ENCODE data around the gene DSE.

DNA sequence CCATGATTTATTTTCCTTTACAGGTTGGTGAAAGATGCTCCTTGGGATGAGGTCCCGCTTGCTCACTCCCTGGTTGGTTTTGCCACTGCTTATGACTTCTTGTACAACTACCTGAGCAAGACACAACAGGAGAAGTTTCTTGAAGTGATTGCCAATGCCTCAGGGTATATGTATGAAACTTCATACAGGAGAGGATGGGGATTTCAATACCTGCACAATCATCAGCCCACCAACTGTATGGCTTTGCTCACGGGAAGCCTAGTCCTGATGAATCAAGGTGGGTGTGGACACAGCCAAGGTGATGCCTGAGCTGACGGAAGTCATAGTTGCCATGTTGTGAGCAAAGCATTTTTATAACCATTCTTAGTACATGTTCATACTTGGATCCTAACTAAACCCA, 55.8 kb downstream of the DSE start:
- TF ChIP-seq, protein P1, sequence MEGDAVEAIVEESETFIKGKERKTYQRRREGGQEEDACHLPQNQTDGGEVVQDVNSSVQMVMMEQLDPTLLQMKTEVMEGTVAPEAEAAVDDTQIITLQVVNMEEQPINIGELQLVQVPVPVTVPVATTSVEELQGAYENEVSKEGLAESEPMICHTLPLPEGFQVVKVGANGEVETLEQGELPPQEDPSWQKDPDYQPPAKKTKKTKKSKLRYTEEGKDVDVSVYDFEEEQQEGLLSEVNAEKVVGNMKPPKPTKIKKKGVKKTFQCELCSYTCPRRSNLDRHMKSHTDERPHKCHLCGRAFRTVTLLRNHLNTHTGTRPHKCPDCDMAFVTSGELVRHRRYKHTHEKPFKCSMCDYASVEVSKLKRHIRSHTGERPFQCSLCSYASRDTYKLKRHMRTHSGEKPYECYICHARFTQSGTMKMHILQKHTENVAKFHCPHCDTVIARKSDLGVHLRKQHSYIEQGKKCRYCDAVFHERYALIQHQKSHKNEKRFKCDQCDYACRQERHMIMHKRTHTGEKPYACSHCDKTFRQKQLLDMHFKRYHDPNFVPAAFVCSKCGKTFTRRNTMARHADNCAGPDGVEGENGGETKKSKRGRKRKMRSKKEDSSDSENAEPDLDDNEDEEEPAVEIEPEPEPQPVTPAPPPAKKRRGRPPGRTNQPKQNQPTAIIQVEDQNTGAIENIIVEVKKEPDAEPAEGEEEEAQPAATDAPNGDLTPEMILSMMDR (IDR thresholded peaks at IDR 0.05) = no peak
- no peak for TF ChIP-seq ZFX (IDR thresholded peaks at IDR 0.05; ENCODE audit: borderline replicate concordance)
